K562 (cell line): Measurements from ENCODE around the gene JUN. TPM values are rescaled to one million over a fixed set of nuclear protein-coding genes. Genes with fewer than 3 reads are reported as not detected.
A peak's percentile ranks its signal among the peaks of the same experiment; 100 is the strongest.

ENCODE experiments used
- ATAC-seq: fragments of 200-7000 bp; cut with Tn5 transposase; 3 replicates; pipeline ENCODE4 v1.9.1; 2020; ENCODE audit warnings: moderate library complexity
- BruUV-seq: library from RNA; stranded (reverse); fragments of 400-500 nt; replicated peaks from 2 replicates; lab custom pipeline; 2021; lab: Mats Ljungman, UMichigan
- CTCF ChIA-PET: fragments of 300-600 bp; formaldehyde crosslinking; extraction: SDS; loops from one replicate; lab custom pipeline; 2021; ENCODE audit warnings: low intra/inter-chr PET ratio; lab: Yijun Ruan, JAX
- POLR2A ChIA-PET: fragments of 300-600, 350-650 bp; sonication (Branson Sonifier 250); formaldehyde crosslinking; extraction: SDS; loops from one replicate; lab custom pipeline; 2021; ENCODE audit warnings: antibody characterized with exemption, inconsistent platforms; lab: Yijun Ruan, JAX
- DNase-seq, 4 experiments: peaks; one replicate each; pipeline versions ENCODE4 v3.0.0 to v3.0.0-alpha.2; 2011 to 2018; ENCODE audit warnings: low spot score in 3 of 4, mixed read lengths in 3 of 4; ENCODE audit errors: extremely low read depth in 1 of 4
- FAIRE-seq: peaks from 2 replicates; lab custom pipeline; 2011; peaks lifted over from hg19 to GRCh38; lab: Jason Lieb, UNC
- H2AFZ ChIP-seq: 2 replicates; pipeline ENCODE4 v1.6.0; 2011; ENCODE audit warnings: low read depth, low read length, control low read depth, inconsistent platforms
- H3K27ac ChIP-seq: fragments of 200-600 bp; 3 replicates; pipeline ENCODE4 v1.8.0; 2011; ENCODE audit warnings: low read depth, mild to moderate bottlenecking, control low read depth, inconsistent platforms, low read length, moderate library complexity, mixed read lengths; ENCODE audit errors: extremely low read depth
- H3K27me3 ChIP-seq, 2 experiments: fragments of 300-600 bp in 1 of 2; 2 replicates in 1 of 2; 3 replicates in 1 of 2; pipeline versions ENCODE4 v1.6.0 to v1.8.0; 2011; ENCODE audit warnings: inconsistent platforms in 2 of 2, low read length in 2 of 2, mild to moderate bottlenecking in 1 of 2, mixed read lengths in 1 of 2, moderate library complexity in 1 of 2; ENCODE audit not compliant: control insufficient read depth in 2 of 2, insufficient read depth in 2 of 2
- H3K36me3 ChIP-seq: fragments of 300-600 bp; 3 replicates; pipeline ENCODE4 v1.8.0; 2011; ENCODE audit warnings: mild to moderate bottlenecking, low read length, inconsistent platforms; ENCODE audit not compliant: control insufficient read depth, insufficient read depth
- H3K4me1 ChIP-seq, 2 experiments: fragments of 200-600 bp in 1 of 2; replicated peaks in 1 of 2; 2 replicates in 1 of 2; 3 replicates in 1 of 2; pipeline versions ENCODE4 v1.5.1 to v1.8.0; 2011; ENCODE audit warnings: inconsistent platforms in 2 of 2, low read length in 2 of 2, mild to moderate bottlenecking in 1 of 2, mixed read lengths in 1 of 2, moderate library complexity in 1 of 2; ENCODE audit not compliant: control insufficient read depth in 2 of 2, insufficient read depth in 2 of 2
- H3K4me2 ChIP-seq: 2 replicates; pipeline ENCODE4 v1.6.1; 2011; ENCODE audit warnings: low read length, control low read depth, inconsistent platforms, mixed read lengths; ENCODE audit not compliant: insufficient read depth
- H3K4me3 ChIP-seq: fragments of 200-600 bp; sonication (generic), shearing (Covaris generic); 2 replicates; pipeline ENCODE4 v1.5.1; 2016; ENCODE audit warnings: control low read depth, inconsistent platforms
- H3K79me2 ChIP-seq: fragments of 200-600 bp; 3 replicates; pipeline ENCODE4 v1.8.0; 2011; ENCODE audit warnings: low read length, inconsistent platforms; ENCODE audit not compliant: control insufficient read depth, insufficient read depth
- H3K9ac ChIP-seq, 2 experiments: 2 replicates each; pipeline versions ENCODE4 v1.6.0 to v1.6.1; 2011; ENCODE audit warnings: low read depth in 2 of 2, low read length in 2 of 2, control low read depth in 1 of 2, inconsistent platforms in 1 of 2, mild to moderate bottlenecking in 1 of 2, mixed read lengths in 1 of 2; ENCODE audit not compliant: insufficient read depth in 1 of 2
- H3K9me1 ChIP-seq: one replicate; pipeline ENCODE4 v1.6.0; 2011; ENCODE audit warnings: inconsistent platforms, mild to moderate bottlenecking, low read length, moderate library complexity; ENCODE audit not compliant: control insufficient read depth, insufficient read depth
- H3K9me3 ChIP-seq: replicated peaks from 2 replicates; pipeline ENCODE4 v1.5.1; 2011; ENCODE audit warnings: low read depth, low read length, inconsistent platforms; ENCODE audit not compliant: control insufficient read depth, insufficient read depth
- H4K20me1 ChIP-seq: replicated peaks from 2 replicates; pipeline ENCODE4 v1.6.1; 2011; ENCODE audit warnings: low read length, inconsistent platforms, mixed read lengths; ENCODE audit not compliant: control insufficient read depth, insufficient read depth
- ARID2 ChIP-seq: fragments of 450-650 bp; IDR thresholded peaks from 2 replicates; pipeline ENCODE4 v1.6.1; 2017; ENCODE audit warnings: antibody characterized with exemption, mild to moderate bottlenecking
- CC2D1A ChIP-seq: fragments of 450-650 bp; IDR thresholded peaks from 2 replicates; pipeline ENCODE4 v1.6.1; 2017; ENCODE audit warnings: mild to moderate bottlenecking
- RAD21 ChIP-seq, 2 experiments: fragments of 250-450 bp in 1 of 2; fragments of 450-650 bp in 1 of 2; sonication (Bioruptor Pico) in 1 of 2; formaldehyde crosslinking in 1 of 2; IDR thresholded peaks in 1 of 2; conservative IDR thresholded peaks in 1 of 2; 2 replicates each; pipeline versions ENCODE4 v1.4.0 to v1.8.0; 2020 to 2022; ENCODE audit warnings: mild to moderate bottlenecking in 2 of 2, moderate library complexity in 1 of 2
- ZNF239 ChIP-seq: fragments of 250-450 bp; sonication (Bioruptor Pico); IDR thresholded peaks from 2 replicates; pipeline ENCODE4 v1.4.0; 2020; ENCODE audit warnings: mild to moderate bottlenecking
- WGBS: fragments of 100-300 bp; shearing (Covaris generic); methylation state at CpG from one replicate; pipeline ENCODE4 v1.1.6; 2016; ENCODE audit warnings: low coverage, mixed read lengths; ENCODE audit not compliant: insufficient coverage; ENCODE audit errors: missing lambda C conversion rate; 5-methylcytosine and 5-hydroxymethylcytosine counted together
- in situ Hi-C: fragments of 300-500 bp; cut with MboI; formaldehyde crosslinking; loops from 4 replicates; pipeline ENCODE4 v1.15.0; 2018; ENCODE audit warnings: inconsistent platforms, mixed read lengths
- intact Hi-C: fragments of 100-400 bp; cut with micrococcal nuclease; formaldehyde crosslinking; loops from 2 replicates; pipeline ENCODE4 v1.14.2; 2022
- polyA plus RNA-seq, 8 experiments: library from polyadenylated mRNA; depleted of rRNA in 4 of 8; stranded (reverse) in 5 of 8; unstranded in 3 of 8; fragments of >200 nt; fragmentation: Nextera tagmentation in 2 of 8; fragmentation: Illumina TruSeq in 1 of 8; extraction: Ambion mirVana in 2 of 8; extraction: Trizol in 1 of 8; gene quantifications; 2 replicates each; pipeline versions ENCODE4 v1.2.1 to v1.2.3, GENCODE V29; 2011 to 2014; ENCODE audit warnings: inconsistent platforms in 1 of 8, missing spikeins in 1 of 8
- total RNA-seq, 7 experiments: library from RNA; depleted of rRNA in 6 of 7; stranded (reverse); fragments of >200 nt in 6 of 7; fragmentation: Illumina TruSeq in 2 of 7; extraction: Trizol in 2 of 7; gene quantifications; 2 replicates each; pipeline versions ENCODE4 v1.2.1 to v1.2.3, GENCODE V29; 2011 to 2021; ENCODE audit warnings: low replicate concordance in 1 of 7
- TF ChIP-seq, protein P1 (sequence below), 2 experiments: fragments of 450-650 bp; formaldehyde crosslinking in 1 of 2; IDR thresholded peaks; 2 replicates each; pipeline versions ENCODE4 v1.4.0 to v1.6.1; 2014 to 2020; ENCODE audit warnings: mild to moderate bottlenecking in 2 of 2, borderline replicate concordance in 1 of 2, low read depth in 1 of 2
- TF ChIP-seq, protein P2 (sequence below): fragments of 450-650 bp; formaldehyde crosslinking; IDR thresholded peaks from 2 replicates; pipeline ENCODE4 v1.4.0; 2020; ENCODE audit warnings: mild to moderate bottlenecking, moderate library complexity

The JUN gene
- total and polyA plus RNA-seq, 9 of the 15 experiments (the other 6 are each of a cell fraction or from before 2014, with no cell fraction given), result 0.32 to 23.4 (median 4.0) TPM

- H3K9me3 ChIP-seq, result no peaks in the 10 kb centered on the region
- POLR2A ChIA-PET, result no interaction called here
- H3K4me3 ChIP-seq, result no peak overlapping the region
- no peak overlapping the region for H3K9ac ChIP-seq
- no peaks in the 10 kb centered on the region for H3K4me1 ChIP-seq
- WGBS, result 26% methylated on average over 3 of the region's 3 CpGs
- H2AFZ ChIP-seq, result no peak overlapping the region
- H3K4me2 ChIP-seq, result no peak overlapping the region
- BruUV-seq, result no TSS peak
- intact Hi-C loops (loop anchor here (1.0 to 5.0 kb wide), 6 partner anchors 29 to 1019 kb away; partner anchors contain the start of gene JUN), in situ Hi-C loops (loop anchor here (10.0 to 25.0 kb wide), 3 partner anchors 965 to 1197 kb away; partner anchors contain the start of gene CYP2J2)
- FAIRE-seq (peak; percentile 37), ATAC-seq (peak; percentile 86), DNase-seq (peak; percentile 44 to 69 (median 58))
- H3K79me2 ChIP-seq, result no peaks in the 10 kb centered on the region
- no peaks in the 10 kb centered on the region for H3K9me1 ChIP-seq
- no peaks in the 10 kb centered on the region for H4K20me1 ChIP-seq
- H3K27me3 ChIP-seq, result peaks cover 4% of the 10 kb centered on the region in 2 experiments; a peak in 3 of 5 replicates
- H3K27ac ChIP-seq, result no peak overlapping the region
- CTCF ChIA-PET, result interaction anchor here (0.6 to 3.0 kb wide), 9 partner anchors 28 to 1768 kb away, joined by 3 to 20 read pairs (median 3); no protein-coding TSS in a partner anchor
- no peaks in the 10 kb centered on the region for H3K36me3 ChIP-seq
- no peak for TF ChIP-seq ZNF239
- TF ChIP-seq CC2D1A, result peak; percentile 56; the same call in 1 of the 2 replicates
- peak; percentile 98 for TF ChIP-seq RAD21 (CRISPR knock-in tag; conservative IDR thresholded peaks at IDR 0.05 in 1 of 2, IDR thresholded peaks at IDR 0.05 in 1 of 2)
- 0 out of 2 replicates have a peak, but pooled peaks have one; percentile 31 for TF ChIP-seq ARID2
- TF ChIP-seq, protein P1, sequence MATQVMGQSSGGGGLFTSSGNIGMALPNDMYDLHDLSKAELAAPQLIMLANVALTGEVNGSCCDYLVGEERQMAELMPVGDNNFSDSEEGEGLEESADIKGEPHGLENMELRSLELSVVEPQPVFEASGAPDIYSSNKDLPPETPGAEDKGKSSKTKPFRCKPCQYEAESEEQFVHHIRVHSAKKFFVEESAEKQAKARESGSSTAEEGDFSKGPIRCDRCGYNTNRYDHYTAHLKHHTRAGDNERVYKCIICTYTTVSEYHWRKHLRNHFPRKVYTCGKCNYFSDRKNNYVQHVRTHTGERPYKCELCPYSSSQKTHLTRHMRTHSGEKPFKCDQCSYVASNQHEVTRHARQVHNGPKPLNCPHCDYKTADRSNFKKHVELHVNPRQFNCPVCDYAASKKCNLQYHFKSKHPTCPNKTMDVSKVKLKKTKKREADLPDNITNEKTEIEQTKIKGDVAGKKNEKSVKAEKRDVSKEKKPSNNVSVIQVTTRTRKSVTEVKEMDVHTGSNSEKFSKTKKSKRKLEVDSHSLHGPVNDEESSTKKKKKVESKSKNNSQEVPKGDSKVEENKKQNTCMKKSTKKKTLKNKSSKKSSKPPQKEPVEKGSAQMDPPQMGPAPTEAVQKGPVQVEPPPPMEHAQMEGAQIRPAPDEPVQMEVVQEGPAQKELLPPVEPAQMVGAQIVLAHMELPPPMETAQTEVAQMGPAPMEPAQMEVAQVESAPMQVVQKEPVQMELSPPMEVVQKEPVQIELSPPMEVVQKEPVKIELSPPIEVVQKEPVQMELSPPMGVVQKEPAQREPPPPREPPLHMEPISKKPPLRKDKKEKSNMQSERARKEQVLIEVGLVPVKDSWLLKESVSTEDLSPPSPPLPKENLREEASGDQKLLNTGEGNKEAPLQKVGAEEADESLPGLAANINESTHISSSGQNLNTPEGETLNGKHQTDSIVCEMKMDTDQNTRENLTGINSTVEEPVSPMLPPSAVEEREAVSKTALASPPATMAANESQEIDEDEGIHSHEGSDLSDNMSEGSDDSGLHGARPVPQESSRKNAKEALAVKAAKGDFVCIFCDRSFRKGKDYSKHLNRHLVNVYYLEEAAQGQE (IDR thresholded peaks at IDR 0.05; ENCODE audit: borderline replicate concordance), result peak; percentile 90
- TF ChIP-seq, protein P1 (CRISPR knock-in tag; IDR thresholded peaks at IDR 0.05; ENCODE audit: low read depth), result no peak
- TF ChIP-seq, protein P2, sequence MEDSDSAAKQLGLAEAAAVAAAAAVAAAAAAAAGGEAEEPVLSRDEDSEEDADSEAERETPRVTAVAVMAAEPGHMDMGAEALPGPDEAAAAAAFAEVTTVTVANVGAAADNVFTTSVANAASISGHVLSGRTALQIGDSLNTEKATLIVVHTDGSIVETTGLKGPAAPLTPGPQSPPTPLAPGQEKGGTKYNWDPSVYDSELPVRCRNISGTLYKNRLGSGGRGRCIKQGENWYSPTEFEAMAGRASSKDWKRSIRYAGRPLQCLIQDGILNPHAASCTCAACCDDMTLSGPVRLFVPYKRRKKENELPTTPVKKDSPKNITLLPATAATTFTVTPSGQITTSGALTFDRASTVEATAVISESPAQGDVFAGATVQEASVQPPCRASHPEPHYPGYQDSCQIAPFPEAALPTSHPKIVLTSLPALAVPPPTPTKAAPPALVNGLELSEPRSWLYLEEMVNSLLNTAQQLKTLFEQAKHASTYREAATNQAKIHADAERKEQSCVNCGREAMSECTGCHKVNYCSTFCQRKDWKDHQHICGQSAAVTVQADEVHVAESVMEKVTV (CRISPR knock-in tag), result peak; percentile 96
Observed at GRCh38 chr1:58739856-58740466, 43.9 kb downstream of the JUN start.
